ENCODE results near the gene DOCK1.
A peak's percentile ranks its signal among the peaks of the same experiment; 100 is the strongest.

The DOCK1 gene

DNA sequence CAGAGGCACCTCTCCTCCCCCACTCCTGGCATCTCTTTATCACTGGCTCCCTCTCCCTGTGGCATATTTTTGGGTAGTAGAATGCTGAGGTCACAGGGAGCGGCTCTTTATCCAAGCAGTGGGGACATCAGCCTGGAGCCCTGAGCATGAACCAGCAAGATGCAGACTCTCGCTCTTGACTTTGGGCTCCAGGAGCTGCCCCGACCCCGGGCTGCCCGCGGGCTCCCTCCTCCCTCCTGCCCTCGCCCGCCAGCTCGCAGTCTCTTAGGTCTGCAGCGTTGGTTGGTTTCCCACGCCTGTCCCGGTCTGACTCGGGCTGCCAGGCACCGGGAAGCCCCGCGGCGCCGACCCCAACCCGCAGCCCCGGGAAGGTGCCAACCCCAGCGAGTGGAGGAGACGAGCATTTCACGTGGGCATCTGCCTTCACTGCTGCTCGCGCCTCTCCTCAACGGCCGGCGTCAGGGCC lies 289.8 kb downstream of the DOCK1 start:
- Histone ChIP-seq H3K9ac (ENCODE audit: low read length) (no peak overlapping the region), H3K4me3 (ENCODE audit: low read length) (peak overlapping the region; percentile 48)

DNA sequence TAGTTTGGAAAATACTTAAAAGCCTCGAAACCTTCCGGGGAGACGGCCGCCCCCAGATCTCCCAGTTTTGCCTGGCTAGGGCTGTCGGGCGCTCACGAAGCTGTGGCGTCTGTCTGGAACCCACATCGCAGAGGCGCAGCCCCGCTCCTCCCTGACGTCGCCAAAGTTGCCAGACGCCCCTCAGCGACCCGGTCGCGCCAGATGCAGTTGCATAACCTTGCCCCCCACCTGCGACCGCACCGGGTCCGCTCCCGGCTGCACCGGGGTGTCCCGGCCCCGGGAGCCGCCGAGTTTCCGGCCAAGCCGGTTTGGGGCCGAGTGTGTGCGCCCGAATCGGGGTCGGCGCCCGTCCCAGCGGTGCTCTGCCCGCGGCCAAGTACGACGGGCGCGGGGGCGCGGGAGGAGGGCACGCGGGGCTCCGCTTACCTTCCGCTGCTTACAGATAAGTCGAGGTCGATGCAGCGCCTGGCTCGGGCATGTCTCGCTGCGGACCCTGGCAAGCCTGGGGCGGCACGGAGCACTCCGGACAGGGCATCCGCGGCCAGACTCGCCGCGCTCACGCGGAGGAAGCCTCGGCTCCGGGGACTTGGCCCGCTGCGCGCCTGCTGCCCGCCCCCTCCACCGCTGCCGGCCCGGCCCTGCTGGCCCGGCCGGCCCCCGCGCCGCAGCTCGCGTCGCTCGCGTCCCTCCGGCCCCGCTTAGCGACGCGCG lies 290.5 kb downstream of the DOCK1 start:
- Histone ChIP-seq H3K27me3 (ENCODE audit: control insufficient read depth, insufficient read depth, low read length) (peaks cover 57% of the 10 kb centered on the region), H3K4me3 (ENCODE audit: low read length) (peak overlapping the region; percentile 48), H3K36me3 (ENCODE audit: control insufficient read depth, low read depth, low read length) (no peaks in the 10 kb centered on the region), H3K27ac (ENCODE audit: low read length) (no peak overlapping the region), H3K4me1 (ENCODE audit: control insufficient read depth, low read depth, low read length) (no peaks in the 10 kb centered on the region), H3K9ac (ENCODE audit: low read length) (no peak overlapping the region), H3K9me3 (ENCODE audit: control insufficient read depth, low read depth, low read length) (no peaks in the 10 kb centered on the region)

More for the DNA sequence above, 289.8 kb downstream of the DOCK1 start:
- H3K36me3 ChIP-seq (ENCODE audit: control insufficient read depth, low read depth, low read length), result no peaks in the 10 kb centered on the region
- peaks cover 57% of the 10 kb centered on the region for H3K27me3 ChIP-seq (ENCODE audit: control insufficient read depth, insufficient read depth, low read length)
- H3K27ac ChIP-seq (ENCODE audit: low read length), result no peak overlapping the region
- no peaks in the 10 kb centered on the region for H3K4me1 ChIP-seq (ENCODE audit: control insufficient read depth, low read depth, low read length)
- no peaks in the 10 kb centered on the region for H3K9me3 ChIP-seq (ENCODE audit: control insufficient read depth, low read depth, low read length)

DNA sequence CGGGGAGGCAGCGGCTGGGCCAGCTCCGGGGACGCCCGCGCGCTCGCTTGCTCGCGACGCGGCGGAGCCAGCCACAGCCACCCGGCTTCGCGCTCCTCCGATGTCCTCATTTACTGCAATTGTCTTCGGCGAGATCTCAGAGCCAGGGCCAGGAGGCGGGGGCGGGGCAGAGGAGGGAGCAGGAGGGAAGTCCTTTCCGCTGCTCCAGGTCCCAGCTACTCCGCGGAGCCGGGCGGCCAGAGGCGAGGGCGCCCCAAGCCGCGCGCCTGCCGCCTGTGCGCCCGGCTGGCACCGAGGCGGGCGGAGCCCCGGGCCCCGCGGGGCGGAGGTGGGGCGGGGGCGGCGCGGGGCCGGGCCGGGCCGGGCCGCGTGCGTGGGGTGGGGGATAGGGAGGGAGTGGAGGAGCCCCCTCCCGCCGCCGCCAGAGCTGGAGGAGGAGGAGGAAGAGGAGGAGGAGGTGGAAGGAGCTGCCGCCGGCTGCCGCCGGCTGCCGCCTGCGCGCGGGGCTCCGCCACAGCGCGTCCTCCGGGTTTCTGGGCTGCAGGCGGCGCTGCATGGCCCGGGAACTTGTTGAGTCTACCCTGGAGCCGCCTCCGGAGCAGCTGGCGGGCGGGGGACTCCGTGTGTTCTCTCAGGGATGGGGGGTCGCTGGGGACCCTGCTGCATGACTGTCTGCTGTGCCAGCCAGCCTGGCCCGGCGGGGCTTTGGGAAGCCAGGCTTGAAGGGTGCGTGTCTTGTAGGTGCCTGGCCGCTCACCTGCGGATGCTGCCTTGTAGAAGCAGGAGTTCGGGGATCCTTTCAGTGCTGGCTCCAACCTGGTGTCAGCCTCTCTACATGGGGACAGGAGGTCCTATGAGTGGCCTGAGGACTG lies 291.3 kb downstream of the DOCK1 start, which contains the start of gene INSYN2A:
Gene INSYN2A (minus strand): TSS at position 310 of the 872 bp plus-strand sequence. CDS start 20,196 bp downstream, outside the sequence.
- Histone ChIP-seq H3K4me1 (ENCODE audit: control insufficient read depth, low read depth, low read length) (no peaks in the 10 kb centered on the region), H3K4me3 (ENCODE audit: low read length) (peak within 1 kb of the TSS; percentile 56), H3K27me3 (ENCODE audit: control insufficient read depth, insufficient read depth, low read length) (peaks cover 57% of the 10 kb centered on the region), H3K27ac (ENCODE audit: low read length) (no peak within 1 kb of the TSS), H3K9ac (ENCODE audit: low read length) (no peak within 1 kb of the TSS), H3K36me3 (ENCODE audit: control insufficient read depth, low read depth, low read length) (no peaks in the 10 kb centered on the region), H3K9me3 (ENCODE audit: control insufficient read depth, low read depth, low read length) (no peaks in the 10 kb centered on the region)

DNA sequence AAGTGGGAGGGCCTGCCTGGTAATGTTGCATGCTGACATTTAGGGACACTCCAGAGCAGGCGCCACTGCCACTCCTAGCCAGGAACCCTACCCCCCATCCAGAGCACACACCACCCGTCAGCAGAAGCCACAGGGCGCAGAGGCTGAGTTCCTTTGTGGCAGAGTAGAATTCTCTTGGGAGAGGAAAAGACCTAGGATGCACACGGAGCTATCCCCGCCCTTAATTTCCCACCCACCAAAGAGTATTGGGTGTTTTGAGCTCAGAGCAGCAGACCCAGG lies 291.9 kb downstream of the DOCK1 start:
- Histone ChIP-seq H3K36me3 (ENCODE audit: control insufficient read depth, low read depth, low read length) (no peaks in the 10 kb centered on the region), H3K4me3 (ENCODE audit: low read length) (peak overlapping the region; percentile 56), H3K4me1 (ENCODE audit: control insufficient read depth, low read depth, low read length) (no peaks in the 10 kb centered on the region), H3K9me3 (ENCODE audit: control insufficient read depth, low read depth, low read length) (no peaks in the 10 kb centered on the region), H3K9ac (ENCODE audit: low read length) (no peak overlapping the region), H3K27me3 (ENCODE audit: control insufficient read depth, insufficient read depth, low read length) (peaks cover 54% of the 10 kb centered on the region), H3K27ac (ENCODE audit: low read length) (no peak overlapping the region)

DNA sequence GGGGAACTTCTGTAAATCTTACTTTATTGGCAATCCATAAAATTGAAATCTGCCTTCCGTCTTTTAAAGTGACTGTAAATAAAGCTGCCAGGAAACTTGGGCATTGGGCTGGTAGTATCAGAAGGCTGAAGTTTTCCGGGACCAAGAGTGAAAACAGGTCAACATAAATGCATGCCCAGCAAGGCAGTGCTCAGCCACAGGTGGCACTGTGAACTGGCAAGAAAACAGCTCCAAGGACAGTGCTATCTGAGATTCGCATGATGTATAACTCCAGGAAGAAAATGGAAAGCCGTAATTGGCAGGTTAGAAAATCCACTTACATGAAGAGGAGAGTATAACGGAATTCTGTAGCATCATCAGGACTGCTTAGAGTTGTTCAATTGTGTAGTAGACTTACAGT lies 293.1 kb downstream of the DOCK1 start:
- H3K9me3 ChIP-seq (ENCODE audit: control insufficient read depth, low read depth, low read length), result no peaks in the 10 kb centered on the region
- H3K27me3 ChIP-seq (ENCODE audit: control insufficient read depth, insufficient read depth, low read length), result peaks cover 42% of the 10 kb centered on the region
- H3K4me1 ChIP-seq (ENCODE audit: control insufficient read depth, low read depth, low read length), result no peaks in the 10 kb centered on the region
- H3K27ac ChIP-seq (ENCODE audit: low read length), result no peak overlapping the region
- H3K4me3 ChIP-seq (ENCODE audit: low read length), result no peak overlapping the region
- no peak overlapping the region for H3K9ac ChIP-seq (ENCODE audit: low read length)
- H3K36me3 ChIP-seq (ENCODE audit: control insufficient read depth, low read depth, low read length), result no peaks in the 10 kb centered on the region

DNA sequence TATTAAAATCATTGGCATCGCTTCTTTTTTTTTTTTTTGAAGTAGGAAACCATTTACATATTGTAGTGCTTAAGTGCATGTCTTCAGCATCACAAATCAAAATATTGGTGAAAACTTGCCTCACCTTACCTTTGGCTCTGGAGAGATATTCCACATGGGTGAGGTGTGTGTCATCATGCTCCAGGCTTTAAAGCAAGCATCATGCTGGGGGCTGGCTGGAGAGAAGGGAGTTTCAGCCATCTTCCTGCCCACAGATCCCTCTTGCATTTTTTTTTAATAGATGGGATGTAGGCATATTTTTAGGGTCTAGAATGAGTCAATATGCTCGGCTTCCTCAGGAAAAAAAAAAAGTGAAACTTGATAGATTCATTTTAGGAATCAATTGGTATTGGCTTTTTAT lies 293.5 kb downstream of the DOCK1 start:
- Histone ChIP-seq H3K9ac (ENCODE audit: low read length) (no peak overlapping the region), H3K27ac (ENCODE audit: low read length) (no peak overlapping the region), H3K27me3 (ENCODE audit: control insufficient read depth, insufficient read depth, low read length) (peaks cover 38% of the 10 kb centered on the region), H3K4me3 (ENCODE audit: low read length) (no peak overlapping the region), H3K4me1 (ENCODE audit: control insufficient read depth, low read depth, low read length) (no peaks in the 10 kb centered on the region), H3K9me3 (ENCODE audit: control insufficient read depth, low read depth, low read length) (no peaks in the 10 kb centered on the region), H3K36me3 (ENCODE audit: control insufficient read depth, low read depth, low read length) (no peaks in the 10 kb centered on the region)

DNA sequence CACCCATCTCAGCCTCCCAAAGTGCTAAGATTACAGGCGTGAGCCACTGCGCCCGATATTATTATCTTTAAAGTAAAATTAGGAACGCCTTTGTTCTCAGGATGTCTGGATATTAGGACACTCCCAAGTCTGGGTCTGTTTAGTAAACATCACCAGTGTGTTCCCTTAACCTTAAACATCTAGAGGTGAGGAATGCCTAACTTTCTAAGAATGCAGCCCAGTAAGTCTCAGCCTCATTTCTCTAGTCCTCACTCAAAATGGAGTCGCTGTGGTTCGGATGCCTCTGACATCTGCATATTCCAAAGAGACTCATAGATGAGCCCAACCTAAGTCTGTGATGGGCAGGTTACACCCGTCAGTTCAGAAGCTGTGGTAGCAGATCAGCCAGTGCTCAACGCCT lies 295.4 kb downstream of the DOCK1 start:
- Histone ChIP-seq H3K36me3 (ENCODE audit: control insufficient read depth, low read depth, low read length) (no peaks in the 10 kb centered on the region), H3K27ac (ENCODE audit: low read length) (no peak overlapping the region), H3K4me3 (ENCODE audit: low read length) (no peak overlapping the region), H3K9ac (ENCODE audit: low read length) (no peak overlapping the region), H3K27me3 (ENCODE audit: control insufficient read depth, insufficient read depth, low read length) (peaks cover 18% of the 10 kb centered on the region), H3K4me1 (ENCODE audit: control insufficient read depth, low read depth, low read length) (no peaks in the 10 kb centered on the region), H3K9me3 (ENCODE audit: control insufficient read depth, low read depth, low read length) (no peaks in the 10 kb centered on the region)

DNA sequence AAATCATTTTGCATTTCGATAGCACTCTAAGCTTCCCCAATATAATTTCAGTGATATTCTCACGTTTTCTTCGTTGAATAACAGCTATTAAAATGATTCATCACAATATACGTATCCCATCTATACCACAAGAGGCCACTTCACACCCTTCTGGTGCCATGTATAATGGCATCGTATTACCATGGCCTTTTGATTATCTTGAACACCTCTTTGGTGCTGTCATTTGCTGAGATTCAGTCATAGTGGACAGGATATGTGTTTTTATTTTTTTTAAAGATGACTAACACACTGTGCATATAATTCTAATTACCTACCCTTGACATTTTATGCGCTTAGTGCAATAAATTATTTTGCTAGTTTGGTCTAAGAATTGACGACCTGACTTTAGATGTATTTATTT lies 297.8 kb downstream of the DOCK1 start:
- Histone ChIP-seq H3K27ac (ENCODE audit: low read length) (no peak overlapping the region), H3K27me3 (ENCODE audit: control insufficient read depth, insufficient read depth, low read length) (peaks cover under 1% of the 10 kb centered on the region), H3K4me3 (ENCODE audit: low read length) (no peak overlapping the region), H3K9ac (ENCODE audit: low read length) (no peak overlapping the region), H3K4me1 (ENCODE audit: control insufficient read depth, low read depth, low read length) (no peaks in the 10 kb centered on the region), H3K9me3 (ENCODE audit: control insufficient read depth, low read depth, low read length) (no peaks in the 10 kb centered on the region), H3K36me3 (ENCODE audit: control insufficient read depth, low read depth, low read length) (no peaks in the 10 kb centered on the region)

DNA sequence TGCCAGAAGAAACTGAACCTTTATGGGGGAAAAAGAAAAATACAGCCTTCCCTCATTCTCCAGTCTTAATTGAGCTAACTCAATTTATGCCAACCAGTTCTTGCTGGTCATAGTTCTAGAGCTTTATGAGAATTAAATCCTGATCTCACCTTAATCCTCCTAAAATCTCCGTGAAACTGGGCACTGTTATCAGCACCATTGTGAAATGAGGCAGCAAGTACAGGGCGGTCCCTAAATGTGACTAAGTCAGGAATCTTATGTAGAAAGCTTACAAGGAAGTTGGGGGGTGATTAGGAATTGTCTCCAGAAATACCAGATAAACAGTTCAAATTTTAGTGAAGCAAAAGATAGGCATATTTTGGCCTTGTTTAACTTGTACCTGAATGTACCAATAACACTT lies 301.9 kb downstream of the DOCK1 start:
- no peaks in the 10 kb centered on the region for H3K36me3 ChIP-seq (ENCODE audit: control insufficient read depth, low read depth, low read length)
- no peak overlapping the region for H3K27ac ChIP-seq (ENCODE audit: low read length)
- H3K9ac ChIP-seq (ENCODE audit: low read length), result no peak overlapping the region
- peaks cover 3% of the 10 kb centered on the region for H3K4me1 ChIP-seq (ENCODE audit: control insufficient read depth, low read depth, low read length)
- H3K27me3 ChIP-seq (ENCODE audit: control insufficient read depth, insufficient read depth, low read length), result no peaks in the 10 kb centered on the region
- no peak overlapping the region for H3K4me3 ChIP-seq (ENCODE audit: low read length)
- H3K9me3 ChIP-seq (ENCODE audit: control insufficient read depth, low read depth, low read length), result no peaks in the 10 kb centered on the region

DNA sequence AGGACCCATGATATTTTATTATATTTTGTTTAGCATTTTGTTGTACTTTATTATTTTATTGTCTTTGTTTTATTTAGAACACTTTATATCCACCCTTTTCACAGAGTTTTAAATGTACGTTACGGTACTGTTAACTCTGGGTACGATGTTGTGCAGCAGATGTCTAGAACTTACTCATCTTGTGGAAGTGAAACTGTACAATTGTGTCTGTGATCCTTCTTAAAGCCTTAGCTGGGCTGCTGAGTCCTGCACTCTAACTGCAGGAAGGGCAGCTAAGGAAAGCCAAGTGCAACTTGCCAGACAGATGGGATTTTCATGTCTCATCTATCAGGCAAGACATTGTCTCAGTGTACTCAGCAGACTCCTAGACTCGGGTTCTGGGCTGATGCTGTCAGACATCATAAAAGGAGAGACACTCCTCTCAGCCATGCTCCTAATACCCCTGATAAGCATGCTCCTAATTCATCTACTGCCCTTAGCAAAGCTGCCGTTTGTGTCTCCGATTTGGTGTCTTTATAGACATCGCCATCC lies 305.8 kb downstream of the DOCK1 start:
- H3K9ac ChIP-seq (ENCODE audit: low read length), result no peak overlapping the region

DNA sequence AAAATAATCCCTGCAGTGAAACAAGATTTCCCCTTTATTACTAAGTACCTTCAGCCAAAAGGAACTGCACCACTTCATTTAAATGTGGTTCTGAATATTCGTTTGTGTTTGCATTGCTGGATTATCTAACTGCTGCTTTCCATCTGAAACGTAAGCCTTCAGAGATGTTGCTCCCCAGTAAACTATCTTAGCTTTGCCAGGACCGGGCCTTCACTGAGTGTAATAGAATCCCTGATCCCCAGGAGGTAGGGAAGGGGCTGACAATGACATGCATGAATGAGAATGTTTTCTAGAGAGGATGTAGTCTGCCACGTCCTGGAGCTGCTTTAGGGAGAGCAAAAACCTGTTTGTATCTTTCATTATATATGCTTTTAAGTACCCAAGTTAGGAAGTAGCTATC lies 310.6 kb downstream of the DOCK1 start:
- Histone ChIP-seq H3K4me3 (ENCODE audit: low read length) (no peak overlapping the region), H3K9me3 (ENCODE audit: control insufficient read depth, low read depth, low read length) (no peaks in the 10 kb centered on the region), H3K27me3 (ENCODE audit: control insufficient read depth, insufficient read depth, low read length) (no peaks in the 10 kb centered on the region), H3K9ac (ENCODE audit: low read length) (no peak overlapping the region), H3K36me3 (ENCODE audit: control insufficient read depth, low read depth, low read length) (no peaks in the 10 kb centered on the region), H3K27ac (ENCODE audit: low read length) (no peak overlapping the region), H3K4me1 (ENCODE audit: control insufficient read depth, low read depth, low read length) (peaks cover 24% of the 10 kb centered on the region)

More for the DNA sequence above, 305.8 kb downstream of the DOCK1 start:
- Histone ChIP-seq H3K27me3 (ENCODE audit: control insufficient read depth, insufficient read depth, low read length) (no peaks in the 10 kb centered on the region), H3K36me3 (ENCODE audit: control insufficient read depth, low read depth, low read length) (no peaks in the 10 kb centered on the region), H3K4me3 (ENCODE audit: low read length) (no peak overlapping the region), H3K4me1 (ENCODE audit: control insufficient read depth, low read depth, low read length) (peaks cover 14% of the 10 kb centered on the region), H3K27ac (ENCODE audit: low read length) (no peak overlapping the region), H3K9me3 (ENCODE audit: control insufficient read depth, low read depth, low read length) (no peaks in the 10 kb centered on the region)
